H9 (cell line): Measurements from ENCODE around the gene TMA7. TPM values are rescaled to one million over a fixed set of nuclear protein-coding genes. Genes with fewer than 3 reads are reported as not detected.

Experiments
- DNase-seq: peaks from one replicate; pipeline ENCODE4 v3.0.0-alpha.2; 2017
- H2AFZ ChIP-seq: one replicate; pipeline ENCODE4 v1.6.1; 2013; ENCODE audit warnings: mild to moderate bottlenecking, low read length, control low read depth, moderate library complexity
- H2AK5ac ChIP-seq: 2 replicates; pipeline ENCODE4 v1.6.1; 2013; ENCODE audit warnings: low read length, control low read depth, mixed read lengths; ENCODE audit not compliant: insufficient read length
- H2BK120ac ChIP-seq: one replicate; pipeline ENCODE4 v1.6.1; 2013; ENCODE audit warnings: low read depth, mild to moderate bottlenecking, low read length, control low read depth, inconsistent platforms; ENCODE audit not compliant: poor library complexity, severe bottlenecking
- H2BK12ac ChIP-seq: 2 replicates; pipeline ENCODE4 v1.6.1; 2013; ENCODE audit warnings: low read length, control low read depth, mixed read lengths, low read depth; ENCODE audit not compliant: insufficient read length
- H2BK15ac ChIP-seq: 2 replicates; pipeline ENCODE4 v1.6.1; 2013; ENCODE audit warnings: low read depth, low read length, control low read depth
- H2BK20ac ChIP-seq: one replicate; pipeline ENCODE4 v1.6.1; 2013; ENCODE audit warnings: low read depth, mild to moderate bottlenecking, low read length, control low read depth, inconsistent platforms; ENCODE audit not compliant: poor library complexity, severe bottlenecking
- H2BK5ac ChIP-seq: 2 replicates; pipeline ENCODE4 v1.6.1; 2013; ENCODE audit warnings: low read length, control low read depth, mixed read lengths; ENCODE audit not compliant: insufficient read length
- H3K14ac ChIP-seq: 2 replicates; pipeline ENCODE4 v1.6.1; 2013; ENCODE audit warnings: low read length, control low read depth; ENCODE audit not compliant: insufficient read depth
- H3K18ac ChIP-seq: 2 replicates; pipeline ENCODE4 v1.6.1; 2013; ENCODE audit warnings: low read depth, mild to moderate bottlenecking, mixed read lengths, low read length, control low read depth; ENCODE audit not compliant: insufficient read length
- H3K23ac ChIP-seq: 2 replicates; pipeline ENCODE4 v1.6.1; 2013; ENCODE audit warnings: low read length, control low read depth, mixed read lengths, low read depth; ENCODE audit not compliant: insufficient read length
- H3K23me2 ChIP-seq: 2 replicates; pipeline ENCODE4 v1.6.1; 2013; ENCODE audit warnings: low read depth, mild to moderate bottlenecking, mixed read lengths, low read length, control low read depth; ENCODE audit not compliant: insufficient read length, poor library complexity, severe bottlenecking
- H3K27ac ChIP-seq: 2 replicates; pipeline ENCODE4 v1.5.1; 2013; ENCODE audit warnings: low read length, control low read depth, mixed read lengths, low read depth; ENCODE audit not compliant: insufficient read length
- H3K27me3 ChIP-seq: 2 replicates; pipeline ENCODE4 v1.6.1; 2013; ENCODE audit warnings: low read length, control low read depth, inconsistent platforms; ENCODE audit not compliant: insufficient read depth
- H3K4ac ChIP-seq: 2 replicates; pipeline ENCODE4 v1.6.1; 2013; ENCODE audit warnings: low read depth, mild to moderate bottlenecking, control low read depth, inconsistent platforms, low read length, moderate library complexity
- H3K4me1 ChIP-seq: 2 replicates; pipeline ENCODE4 v1.6.1; 2013; ENCODE audit warnings: low read length, control low read depth, inconsistent platforms; ENCODE audit not compliant: insufficient read depth
- H3K4me2 ChIP-seq: 2 replicates; pipeline ENCODE4 v1.6.1; 2013; ENCODE audit warnings: low read length, control low read depth, mixed read lengths; ENCODE audit not compliant: insufficient read length, insufficient read depth
- H3K56ac ChIP-seq: 2 replicates; pipeline ENCODE4 v1.6.1; 2013; ENCODE audit warnings: low read depth, mild to moderate bottlenecking, mixed read lengths, low read length, control low read depth; ENCODE audit not compliant: insufficient read length
- H3K79me1 ChIP-seq: 2 replicates; pipeline ENCODE4 v1.6.1; 2013; ENCODE audit warnings: low read depth, mild to moderate bottlenecking, moderate library complexity, low read length, control low read depth, inconsistent platforms; ENCODE audit not compliant: insufficient read depth, poor library complexity, severe bottlenecking
- H3K79me2 ChIP-seq: 2 replicates; pipeline ENCODE4 v1.6.1; 2013; ENCODE audit warnings: low read length, control low read depth, inconsistent platforms; ENCODE audit not compliant: insufficient read depth
- H3K9ac ChIP-seq: 2 replicates; pipeline ENCODE4 v1.6.1; 2013; ENCODE audit warnings: low read length, control low read depth, mixed read lengths; ENCODE audit not compliant: insufficient read length; ENCODE audit errors: extremely low read depth
- H3K9me3 ChIP-seq: one replicate; pipeline ENCODE4 v1.6.1; 2013; ENCODE audit warnings: low read depth, low read length, inconsistent platforms; ENCODE audit not compliant: control insufficient read depth
- H3T11ph ChIP-seq: one replicate; pipeline ENCODE4 v1.6.1; 2013; ENCODE audit warnings: mild to moderate bottlenecking, low read length, control low read depth, inconsistent platforms
- H4K20me1 ChIP-seq: one replicate; pipeline ENCODE4 v1.6.1; 2013; ENCODE audit not compliant: control insufficient read depth, insufficient read length, insufficient read depth
- H4K5ac ChIP-seq: 2 replicates; pipeline ENCODE4 v1.6.1; 2013; ENCODE audit warnings: low read depth, mild to moderate bottlenecking, mixed read lengths, low read length, control low read depth; ENCODE audit not compliant: insufficient read length
- H4K8ac ChIP-seq: replicated peaks from 2 replicates; pipeline ENCODE4 v1.6.1; 2013; ENCODE audit warnings: low read length, control low read depth, mixed read lengths, low read depth; ENCODE audit not compliant: insufficient read length
- H4K91ac ChIP-seq: 2 replicates; pipeline ENCODE4 v1.6.1; 2013; ENCODE audit warnings: low read depth, mild to moderate bottlenecking, moderate library complexity, mixed read lengths, low read length, control low read depth; ENCODE audit not compliant: insufficient read length
- H3K27ac Mint-ChIP-seq, 3 experiments: 2 replicates in 2 of 3; 3 replicates in 1 of 3; pipeline ENCODE4 v1.8.0; 2020 to 2021; ENCODE audit warnings: mixed read lengths in 3 of 3, mild to moderate bottlenecking in 1 of 3, moderate library complexity in 1 of 3
- H3K27me3 Mint-ChIP-seq: 2 replicates; pipeline ENCODE4 v1.8.0; 2021; ENCODE audit warnings: low read depth, mild to moderate bottlenecking, moderate library complexity, mixed read lengths
- H3K36me3 Mint-ChIP-seq, 3 experiments: 2 replicates in 2 of 3; 3 replicates in 1 of 3; pipeline ENCODE4 v1.8.0; 2020 to 2021; ENCODE audit warnings: low read depth in 3 of 3, mixed read lengths in 3 of 3; ENCODE audit not compliant: insufficient read depth in 1 of 3
- H3K4me1 Mint-ChIP-seq, 2 experiments: 2 replicates each; pipeline ENCODE4 v1.8.0; 2020; ENCODE audit warnings: mixed read lengths in 2 of 2
- H3K4me3 Mint-ChIP-seq, 2 experiments: 2 replicates in 1 of 2; 3 replicates in 1 of 2; pipeline ENCODE4 v1.8.0; 2020 to 2021; ENCODE audit warnings: mild to moderate bottlenecking in 2 of 2, mixed read lengths in 2 of 2, moderate library complexity in 1 of 2
- H3K9me3 Mint-ChIP-seq, 2 experiments: 2 replicates in 1 of 2; 3 replicates in 1 of 2; pipeline ENCODE4 v1.8.0; 2020; ENCODE audit warnings: mild to moderate bottlenecking in 2 of 2, mixed read lengths in 2 of 2, moderate library complexity in 1 of 2
- CTCF ChIP-seq: fragments of 200-600 bp; sonication (generic); conservative IDR thresholded peaks from 3 replicates; pipeline ENCODE4 v1.8.0; 2021; ENCODE audit warnings: antibody characterized with exemption, mild to moderate bottlenecking
- WGBS: extraction: QIAGEN DNeasy Blood & Tissue Kit; methylation state at CpG from one replicate; pipeline ENCODE4 v1.1.7; 2013; ENCODE audit warnings: missing lambda C conversion rate, low lambda C conversion rate, mixed read lengths; ENCODE audit not compliant: insufficient read length; ENCODE audit errors: extremely low coverage; 5-methylcytosine and 5-hydroxymethylcytosine counted together
- total RNA-seq: library from RNA; stranded (reverse); gene quantifications from 2 replicates; pipeline ENCODE4 v1.2.1, GENCODE V29; 2021

The TMA7 gene
- total RNA-seq, 1 experiment from 2014 or later, result 305 TPM

GRCh38 chr3:48410205-48411040 lies 29.6 kb upstream of the TMA7 start:
- Histone ChIP-seq H3K27ac (no peak overlapping the region), H2BK120ac (no peak overlapping the region), H2BK5ac (no peak overlapping the region), H2AFZ (no peak overlapping the region), H4K91ac (no peak overlapping the region), H3K18ac (no peak overlapping the region), H3T11ph (no peak overlapping the region), H4K20me1 (no peaks in the 10 kb centered on the region), H4K8ac (no peak overlapping the region), H3K9me3 (no peaks in the 10 kb centered on the region), H3K23ac (no peak overlapping the region), H4K5ac (no peak overlapping the region), H3K56ac (no peak overlapping the region), H3K9ac (no peak overlapping the region), H3K4ac (no peak overlapping the region), H3K14ac (no peak overlapping the region), H2BK20ac (no peak overlapping the region), H2BK12ac (no peak overlapping the region), H3K27me3 (no peaks in the 10 kb centered on the region), H2AK5ac (no peak overlapping the region), H3K79me2 (no peaks in the 10 kb centered on the region), H3K79me1 (no peaks in the 10 kb centered on the region), H3K4me2 (no peak overlapping the region), H3K23me2 (no peaks in the 10 kb centered on the region), H3K4me1 (no peaks in the 10 kb centered on the region), H2BK15ac (no peak overlapping the region)
- TF ChIP-seq CTCF, result no peak
- no CpG with 5 or more reads among the region's 16 CpGs for WGBS
- H3K9me3 Mint-ChIP-seq, result no peaks in the 10 kb centered on the region
- no peak overlapping the region for H3K4me3 Mint-ChIP-seq
- H3K27ac Mint-ChIP-seq, result no peak overlapping the region
- DNase-seq, result no peak
- H3K36me3 Mint-ChIP-seq, result peaks cover 61 to 98% (median 97%) of the 10 kb centered on the region in 3 experiments
- H3K27me3 Mint-ChIP-seq, result no peaks in the 10 kb centered on the region; the same call in 1 of the 2 replicates
- no peaks in the 10 kb centered on the region for H3K4me1 Mint-ChIP-seq
